GM18951 (cell line): Measurements from ENCODE around the gene TXN2.
"Not testable (repeated sequence)": the region's sequence is repeated elsewhere in the genome, so short reads cannot be mapped to it uniquely, and the experiment has no call there.

ENCODE experiments used
- POLR2A ChIP-seq: IDR thresholded peaks from 4 replicates; pipeline ENCODE4 v1.6.1; 2011; ENCODE audit warnings: mild to moderate bottlenecking; ENCODE audit not compliant: insufficient read length, insufficient read depth; ENCODE audit errors: extremely low read depth
- in situ Hi-C: fragments of 300-500 bp; cut with MboI; formaldehyde crosslinking; loops from one replicate; pipeline ENCODE4 v1.12.0; 2022; ENCODE audit warnings: low sequenced_read_pairs, mixed read lengths, inconsistent platforms; ENCODE audit not compliant: unreplicated experiment

TXN2 gene

GRCh38 chr22:36457688-36458450 is 23.6 kb downstream of the TXN2 start:
- in situ Hi-C loops, result no loop called here

GRCh38 chr22:36456464-36456845 is 25.0 kb downstream of the TXN2 start:
- no peak for TF ChIP-seq POLR2A
- in situ Hi-C loops, result no loop called here

More at GRCh38 chr22:36457688-36458450, 23.6 kb downstream of the TXN2 start:
- no peak for TF ChIP-seq POLR2A

GRCh38 chr22:36455571-36456463 is 25.6 kb downstream of the TXN2 start:
- in situ Hi-C loops, result no loop called here
- TF ChIP-seq POLR2A, result no peak

- in situ Hi-C loops, result no loop called here
- peak; percentile 67 for TF ChIP-seq POLR2A
These were observed 26.4 kb downstream of the TXN2 start for GRCh38 chr22:36454916-36455570.

GRCh38 chr22:36453855-36454378 is 27.5 kb downstream of the TXN2 start:
- in situ Hi-C loops, result no loop called here
- no peak for TF ChIP-seq POLR2A

- in situ Hi-C loops, result not testable (repeated sequence)
These were observed 28.3 kb downstream of the TXN2 start for GRCh38 chr22:36452978-36453607.

GRCh38 chr22:36452250-36452977 is 29.0 kb downstream of the TXN2 start:
- TF ChIP-seq POLR2A, result no peak
- in situ Hi-C loops, result no loop called here

GRCh38 chr22:36450923-36451322 is 30.5 kb downstream of the TXN2 start:
- in situ Hi-C loops, result not testable (repeated sequence)

- no peak for TF ChIP-seq POLR2A
- in situ Hi-C loops, result no loop called here
These were observed 31.8 kb downstream of the TXN2 start for GRCh38 chr22:36449596-36450175.

GRCh38 chr22:36447632-36448031 is 33.8 kb downstream of the TXN2 start:
- TF ChIP-seq POLR2A, result no peak
- in situ Hi-C loops, result no loop called here

- in situ Hi-C loops, result no loop called here
- no peak for TF ChIP-seq POLR2A
These were observed 36.2 kb downstream of the TXN2 start for GRCh38 chr22:36445158-36445668.
